Astrocyte of the cerebellum (primary cell): ENCODE data around the gene MYLK.
"Not testable (repeated sequence)": the region's sequence is repeated elsewhere in the genome, so short reads cannot be mapped to it uniquely, and the experiment has no call there.

ENCODE experiments used
- DNase-seq: peaks from one replicate; pipeline ENCODE4 v3.0.0-alpha.2; 2011; ENCODE audit warnings: low read depth
- H3K4me3 ChIP-seq: 2 replicates; pipeline ENCODE4 v1.5.1; 2011; ENCODE audit warnings: mild to moderate bottlenecking, low read depth, low read length, moderate library complexity
- in situ Hi-C: cut with HindIII; loops from 2 replicates; pipeline ENCODE4 v1.10.0; 2017; ENCODE audit warnings: low sequenced_read_pairs
- TF ChIP-seq, protein P1 (sequence below): IDR thresholded peaks from 2 replicates; pipeline ENCODE4 v1.5.1; 2012; ENCODE audit warnings: low read length, low read depth, moderate library complexity, mild to moderate bottlenecking; ENCODE audit errors: missing control alignments

Gene MYLK

GRCh38 chr3:123702720-123703119 is 181.4 kb downstream of the MYLK start:
- no peak for DNase-seq
- H3K4me3 ChIP-seq = no peak overlapping the region
- in situ Hi-C loops = no loop called here
- TF ChIP-seq, protein P1, sequence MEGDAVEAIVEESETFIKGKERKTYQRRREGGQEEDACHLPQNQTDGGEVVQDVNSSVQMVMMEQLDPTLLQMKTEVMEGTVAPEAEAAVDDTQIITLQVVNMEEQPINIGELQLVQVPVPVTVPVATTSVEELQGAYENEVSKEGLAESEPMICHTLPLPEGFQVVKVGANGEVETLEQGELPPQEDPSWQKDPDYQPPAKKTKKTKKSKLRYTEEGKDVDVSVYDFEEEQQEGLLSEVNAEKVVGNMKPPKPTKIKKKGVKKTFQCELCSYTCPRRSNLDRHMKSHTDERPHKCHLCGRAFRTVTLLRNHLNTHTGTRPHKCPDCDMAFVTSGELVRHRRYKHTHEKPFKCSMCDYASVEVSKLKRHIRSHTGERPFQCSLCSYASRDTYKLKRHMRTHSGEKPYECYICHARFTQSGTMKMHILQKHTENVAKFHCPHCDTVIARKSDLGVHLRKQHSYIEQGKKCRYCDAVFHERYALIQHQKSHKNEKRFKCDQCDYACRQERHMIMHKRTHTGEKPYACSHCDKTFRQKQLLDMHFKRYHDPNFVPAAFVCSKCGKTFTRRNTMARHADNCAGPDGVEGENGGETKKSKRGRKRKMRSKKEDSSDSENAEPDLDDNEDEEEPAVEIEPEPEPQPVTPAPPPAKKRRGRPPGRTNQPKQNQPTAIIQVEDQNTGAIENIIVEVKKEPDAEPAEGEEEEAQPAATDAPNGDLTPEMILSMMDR = no peak

DNA sequence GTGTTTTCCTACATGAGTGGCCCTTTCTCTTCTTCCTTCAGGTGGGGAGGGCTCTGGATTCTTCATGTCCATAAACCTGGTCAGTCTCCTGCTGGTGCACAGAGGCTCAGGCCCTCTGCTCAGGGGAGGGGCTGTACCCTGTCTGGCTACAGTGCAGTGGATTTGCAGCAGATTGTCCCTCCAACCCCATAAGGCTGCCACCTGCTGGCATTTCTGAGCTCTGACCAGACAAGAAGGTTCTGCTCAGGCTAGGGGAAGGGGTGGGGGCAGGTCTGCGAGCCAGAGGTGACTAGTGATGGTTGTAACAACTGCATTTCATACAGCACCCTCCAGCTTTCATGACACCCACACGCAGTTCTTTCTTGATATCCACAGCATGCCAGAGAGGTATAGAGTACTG is 182.1 kb downstream of the MYLK start:
- H3K4me3 ChIP-seq, in situ Hi-C loops: not testable (repeated sequence)
- TF ChIP-seq, protein P1 = peak; percentile 64
- peak; percentile 34 for DNase-seq

- no peak overlapping the region for H3K4me3 ChIP-seq
- in situ Hi-C loops = no loop called here
- TF ChIP-seq, protein P1 = no peak
- DNase-seq = no peak
Observed at GRCh38 chr3:123700791-123701722, 183.1 kb downstream of the MYLK start.

DNA sequence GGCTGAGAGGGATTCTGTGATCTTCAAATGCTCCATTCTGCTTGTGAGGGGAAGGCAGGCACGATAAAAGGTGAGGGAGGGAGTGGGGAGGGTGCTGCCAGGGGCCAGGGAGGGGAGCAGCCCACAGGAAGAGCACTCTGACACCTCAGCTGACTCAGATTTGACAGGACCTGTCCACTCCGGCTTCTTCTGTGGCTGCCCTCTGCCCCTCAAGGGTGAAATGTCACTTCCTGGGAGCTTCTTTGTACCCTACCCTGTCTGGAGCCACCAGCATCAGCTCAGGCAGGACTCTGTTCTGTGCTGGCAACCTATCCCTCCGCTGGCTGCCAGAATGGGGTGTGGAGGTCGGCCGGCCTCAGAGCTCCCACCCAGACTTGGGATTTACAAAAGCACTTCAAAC is 185.3 kb downstream of the MYLK start:
- no peak for DNase-seq
- TF ChIP-seq, protein P1 = no peak
- H3K4me3 ChIP-seq = no peak overlapping the region
- in situ Hi-C loops = no loop called here

- no peak for DNase-seq
- H3K4me3 ChIP-seq = no peak overlapping the region
- in situ Hi-C loops = no loop called here
- TF ChIP-seq, protein P1 = no peak
Observed at GRCh38 chr3:123696808-123697207, 187.3 kb downstream of the MYLK start.

GRCh38 chr3:123695731-123696640 is 188.1 kb downstream of the MYLK start:
- in situ Hi-C loops = no loop called here
- no peak overlapping the region for H3K4me3 ChIP-seq
- TF ChIP-seq, protein P1 = no peak
- no peak for DNase-seq
